Measurements from ENCODE around the gene LGALS13.

The LGALS13 gene

DNA sequence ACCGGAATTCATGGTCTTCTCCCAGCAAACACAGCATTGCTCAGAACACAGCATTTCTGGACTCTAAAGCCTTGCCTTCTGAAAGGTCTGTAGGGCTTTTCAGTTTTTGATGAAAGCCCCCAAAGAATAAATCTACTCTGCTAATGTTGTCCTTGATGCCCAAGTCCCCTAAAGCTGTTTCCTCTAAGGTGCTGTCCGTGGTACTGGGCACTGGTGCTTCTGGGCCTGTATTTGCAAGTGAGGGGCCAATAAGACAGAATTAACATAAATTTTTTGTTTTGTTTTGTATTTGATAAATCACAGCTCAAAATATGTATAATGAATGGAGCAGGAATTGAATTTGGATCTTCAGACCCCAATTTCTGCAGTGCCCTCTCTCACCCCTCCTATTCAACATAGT is 12.1 kb upstream of the LGALS13 start:
- Histone ChIP-seq H3K27ac (no peak overlapping the region), H3K4me3 (no peak overlapping the region)
- DNase-seq (ENCODE audit: low spot score): no peak
- TF ChIP-seq, protein P1, sequence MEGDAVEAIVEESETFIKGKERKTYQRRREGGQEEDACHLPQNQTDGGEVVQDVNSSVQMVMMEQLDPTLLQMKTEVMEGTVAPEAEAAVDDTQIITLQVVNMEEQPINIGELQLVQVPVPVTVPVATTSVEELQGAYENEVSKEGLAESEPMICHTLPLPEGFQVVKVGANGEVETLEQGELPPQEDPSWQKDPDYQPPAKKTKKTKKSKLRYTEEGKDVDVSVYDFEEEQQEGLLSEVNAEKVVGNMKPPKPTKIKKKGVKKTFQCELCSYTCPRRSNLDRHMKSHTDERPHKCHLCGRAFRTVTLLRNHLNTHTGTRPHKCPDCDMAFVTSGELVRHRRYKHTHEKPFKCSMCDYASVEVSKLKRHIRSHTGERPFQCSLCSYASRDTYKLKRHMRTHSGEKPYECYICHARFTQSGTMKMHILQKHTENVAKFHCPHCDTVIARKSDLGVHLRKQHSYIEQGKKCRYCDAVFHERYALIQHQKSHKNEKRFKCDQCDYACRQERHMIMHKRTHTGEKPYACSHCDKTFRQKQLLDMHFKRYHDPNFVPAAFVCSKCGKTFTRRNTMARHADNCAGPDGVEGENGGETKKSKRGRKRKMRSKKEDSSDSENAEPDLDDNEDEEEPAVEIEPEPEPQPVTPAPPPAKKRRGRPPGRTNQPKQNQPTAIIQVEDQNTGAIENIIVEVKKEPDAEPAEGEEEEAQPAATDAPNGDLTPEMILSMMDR (IDR thresholded peaks at IDR 0.05): no peak

DNA sequence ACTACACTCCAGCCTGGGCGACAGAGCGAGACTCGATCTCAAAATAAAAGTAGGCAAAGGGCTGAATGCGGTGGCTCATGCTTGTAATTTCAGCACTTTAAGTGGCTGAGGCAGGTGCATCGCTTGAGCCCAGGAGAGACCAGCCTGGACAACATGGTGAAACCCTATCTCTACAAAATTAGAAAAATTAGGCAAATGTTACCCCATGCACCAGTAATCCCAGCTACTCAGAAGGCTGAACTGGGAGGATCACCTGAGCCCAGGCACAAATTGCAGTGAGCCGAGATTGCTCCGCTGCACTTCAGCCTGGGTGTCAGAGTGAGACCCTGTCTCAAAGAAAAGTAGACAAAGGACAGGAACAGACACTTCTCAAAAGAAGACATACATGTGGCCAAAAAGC is 9.9 kb upstream of the LGALS13 start:
- no peak overlapping the region for H3K27ac ChIP-seq
- DNase-seq (ENCODE audit: low spot score): no peak
- TF ChIP-seq, protein P1 (IDR thresholded peaks at IDR 0.05): no peak
- H3K4me3 ChIP-seq: no peak overlapping the region

DNA sequence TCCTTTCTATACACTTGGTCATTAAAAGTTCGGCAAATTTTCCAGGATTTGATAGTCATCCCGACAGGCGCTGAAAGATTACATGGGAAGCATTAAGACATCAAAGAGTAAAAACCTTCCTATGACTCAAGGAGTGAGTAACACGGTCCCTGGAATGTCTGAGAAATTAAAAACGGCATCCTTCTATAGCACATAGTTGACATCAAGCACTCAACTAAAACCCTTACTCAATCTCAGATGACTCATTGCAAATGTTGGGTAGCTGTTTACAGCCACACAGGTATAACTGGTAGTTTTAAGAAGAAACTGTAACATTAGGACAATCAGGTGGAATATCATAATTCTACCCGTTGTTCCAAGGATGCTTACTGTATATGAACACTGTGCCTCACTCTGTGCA is 6.4 kb upstream of the LGALS13 start:
- no peak overlapping the region for H3K27ac ChIP-seq
- no peak overlapping the region for H3K4me3 ChIP-seq
- TF ChIP-seq, protein P1 (IDR thresholded peaks at IDR 0.05): no peak
- DNase-seq (ENCODE audit: low spot score): no peak

DNA sequence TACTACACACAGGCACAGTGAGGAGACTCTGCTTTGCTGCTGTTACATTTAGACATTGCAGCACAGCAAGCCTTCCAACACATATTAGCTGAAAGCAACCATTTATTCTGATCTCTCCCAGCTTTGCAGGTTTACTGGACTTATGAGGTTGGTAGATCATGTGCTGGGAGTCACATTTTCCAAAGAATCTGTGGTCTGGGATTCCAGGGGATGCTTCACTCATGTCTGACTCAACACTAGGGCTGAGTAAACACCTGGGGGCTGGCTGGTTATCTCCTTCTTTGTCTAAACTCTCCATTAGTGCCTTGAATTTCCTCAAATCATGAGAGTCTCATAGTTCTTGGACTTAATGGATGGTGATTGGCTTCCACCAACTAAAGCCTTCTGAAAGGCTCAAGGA is 5.4 kb upstream of the LGALS13 start:
- TF ChIP-seq, protein P1 (IDR thresholded peaks at IDR 0.05): no peak
- H3K27ac ChIP-seq: no peak overlapping the region
- no peak for DNase-seq (ENCODE audit: low spot score)
- H3K4me3 ChIP-seq: no peak overlapping the region

DNA sequence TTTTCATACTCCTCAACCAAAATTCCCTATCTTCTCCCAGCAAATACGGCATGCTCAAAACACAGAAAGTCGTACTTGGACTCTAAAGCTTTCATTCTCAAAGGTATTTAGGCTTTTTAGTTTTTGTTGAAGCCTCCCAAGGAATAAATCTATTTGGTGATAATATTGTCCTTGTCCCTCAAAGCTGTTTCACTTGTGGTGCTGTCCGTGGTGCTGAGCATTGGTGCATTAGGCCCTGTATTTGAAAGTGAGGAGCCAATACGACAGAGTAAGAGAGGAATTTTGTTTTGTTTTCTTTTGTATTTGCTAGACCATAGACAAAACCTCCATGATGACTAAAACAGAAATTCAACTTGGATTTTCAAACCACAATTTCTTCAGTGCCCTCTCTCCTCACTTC is 3.2 kb upstream of the LGALS13 start:
- no peak overlapping the region for H3K4me3 ChIP-seq
- no peak for DNase-seq (ENCODE audit: low spot score)
- TF ChIP-seq, protein P1 (IDR thresholded peaks at IDR 0.05): no peak
- no peak overlapping the region for H3K27ac ChIP-seq

DNA sequence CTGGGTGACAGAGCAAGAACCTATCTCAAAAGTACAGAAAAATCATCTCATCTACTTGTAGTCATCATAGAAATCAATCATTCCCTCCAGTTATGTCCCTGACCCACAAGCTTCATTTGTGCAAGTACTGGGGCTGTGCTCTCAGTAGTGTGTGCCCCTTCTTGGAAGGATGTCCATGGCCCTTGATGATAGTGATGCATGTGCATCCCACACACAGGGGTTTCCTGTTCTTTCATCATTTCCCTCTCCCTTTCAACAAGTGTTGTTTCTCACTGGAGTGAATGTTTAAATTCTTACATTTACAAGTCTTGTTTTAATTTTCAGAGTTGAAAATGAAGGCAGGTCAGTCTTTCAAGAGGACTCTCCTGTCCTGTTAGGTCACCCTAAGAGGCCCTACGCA is 1.5 kb downstream of the LGALS13 start:
- DNase-seq (ENCODE audit: low spot score): no peak
- no peak overlapping the region for H3K27ac ChIP-seq
- H3K4me3 ChIP-seq: no peak overlapping the region
- TF ChIP-seq, protein P1 (IDR thresholded peaks at IDR 0.05): no peak

DNA sequence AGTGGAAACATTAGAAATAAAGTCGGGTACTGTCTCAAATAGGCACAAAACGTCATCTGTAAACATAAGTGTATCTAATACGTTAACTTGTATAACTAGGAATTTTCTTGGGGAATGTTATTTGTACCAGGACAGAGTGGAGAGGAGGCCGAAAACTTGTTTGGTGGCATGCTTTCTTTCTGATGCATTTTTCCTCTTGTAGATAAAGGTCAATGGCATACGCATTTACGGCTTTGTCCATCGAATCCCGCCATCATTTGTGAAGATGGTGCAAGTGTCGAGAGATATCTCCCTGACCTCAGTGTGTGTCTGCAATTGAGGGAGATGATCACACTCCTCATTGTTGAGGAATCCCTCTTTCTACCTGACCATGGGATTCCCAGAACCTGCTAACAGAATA is 4.7 kb downstream of the LGALS13 start:
- DNase-seq (ENCODE audit: low spot score): no peak
- H3K4me3 ChIP-seq: no peak overlapping the region
- H3K27ac ChIP-seq: no peak overlapping the region
- TF ChIP-seq, protein P1 (IDR thresholded peaks at IDR 0.05): no peak
